Spleen (tissue), 7 donors: Measurements from ENCODE around the gene PNN.

ENCODE experiments used
- POLR2A ChIP-seq, 3 donors: fragments of 450-650 bp; IDR thresholded peaks; one replicate each; pipeline ENCODE4 v1.5.1; 2017; ENCODE audit warnings: antibody characterized with exemption in 3 of 3, mild to moderate bottlenecking in 1 of 3
- TF ChIP-seq, protein P1 (sequence below), 11 experiments: fragments of 200-600 bp in 7 of 11; fragments of 450-650 bp in 4 of 11; sonication (generic) in 4 of 11; IDR thresholded peaks in 8 of 11; conservative IDR thresholded peaks in 3 of 11; 1 replicate in 7 of 11; 2 replicates in 4 of 11; pipeline versions ENCODE4 v1.4.0 to v1.8.0; 2016 to 2021; ENCODE audit warnings: antibody characterized with exemption in 11 of 11, inconsistent platforms in 4 of 11, mild to moderate bottlenecking in 1 of 11
- donor health status: DM: no; HTN: no; CAD: no; lungs with moderate emphysema.
- donor health status: DM: no; HTN: no; CAD: no.
- donor health status: DM: no; HTN: no; CAD: no.

DNA sequence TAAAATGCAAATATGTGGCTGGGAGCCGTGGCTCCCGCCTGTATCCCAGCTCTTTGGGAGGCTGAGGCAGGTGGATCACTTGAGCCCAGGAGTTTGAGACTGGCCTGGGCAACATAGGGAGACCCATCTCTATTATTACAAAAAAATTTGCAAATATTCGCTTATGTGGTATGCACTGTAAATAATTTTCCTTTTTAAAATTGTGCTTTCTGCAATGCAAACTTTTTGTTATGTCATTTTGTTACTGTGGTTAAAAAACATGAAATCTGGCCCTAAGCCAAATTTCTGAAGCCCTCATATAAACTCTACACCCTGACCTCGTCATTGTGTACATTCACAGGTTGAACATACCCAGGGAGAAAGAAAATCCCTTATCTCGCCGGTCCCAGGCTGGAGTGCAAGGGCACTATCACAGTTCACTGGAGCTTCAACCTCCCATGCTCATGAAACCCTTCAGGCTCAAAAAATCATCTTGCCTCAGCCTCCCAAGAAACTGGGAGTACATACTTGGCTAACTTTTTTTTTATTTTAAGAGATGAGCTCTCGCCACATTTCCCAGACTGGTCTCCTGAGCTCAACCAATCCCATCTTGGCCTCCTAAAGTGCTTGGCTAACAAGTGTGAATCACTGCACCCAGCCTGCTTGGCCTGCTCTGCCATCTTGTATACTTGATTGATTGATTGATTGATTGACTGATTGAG lies 29.6 kb upstream of the PNN start:
- TF ChIP-seq, protein P1, sequence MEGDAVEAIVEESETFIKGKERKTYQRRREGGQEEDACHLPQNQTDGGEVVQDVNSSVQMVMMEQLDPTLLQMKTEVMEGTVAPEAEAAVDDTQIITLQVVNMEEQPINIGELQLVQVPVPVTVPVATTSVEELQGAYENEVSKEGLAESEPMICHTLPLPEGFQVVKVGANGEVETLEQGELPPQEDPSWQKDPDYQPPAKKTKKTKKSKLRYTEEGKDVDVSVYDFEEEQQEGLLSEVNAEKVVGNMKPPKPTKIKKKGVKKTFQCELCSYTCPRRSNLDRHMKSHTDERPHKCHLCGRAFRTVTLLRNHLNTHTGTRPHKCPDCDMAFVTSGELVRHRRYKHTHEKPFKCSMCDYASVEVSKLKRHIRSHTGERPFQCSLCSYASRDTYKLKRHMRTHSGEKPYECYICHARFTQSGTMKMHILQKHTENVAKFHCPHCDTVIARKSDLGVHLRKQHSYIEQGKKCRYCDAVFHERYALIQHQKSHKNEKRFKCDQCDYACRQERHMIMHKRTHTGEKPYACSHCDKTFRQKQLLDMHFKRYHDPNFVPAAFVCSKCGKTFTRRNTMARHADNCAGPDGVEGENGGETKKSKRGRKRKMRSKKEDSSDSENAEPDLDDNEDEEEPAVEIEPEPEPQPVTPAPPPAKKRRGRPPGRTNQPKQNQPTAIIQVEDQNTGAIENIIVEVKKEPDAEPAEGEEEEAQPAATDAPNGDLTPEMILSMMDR (IDR thresholded peaks at IDR 0.05 in 8 of 11, conservative IDR thresholded peaks at IDR 0.05 in 3 of 11), result no peak
- TF ChIP-seq POLR2A (IDR thresholded peaks at IDR 0.05), result no peak
